Stimulated activated CD4-positive, alpha-beta T cell treated with anti-CD3 and anti-CD28 coated beads, Interleukin-2, amount 100 ng/mL, for 4 hours (primary cell): ENCODE data around the gene GDA.

Experiments used
- DNase-seq: peaks from one replicate; pipeline ENCODE4 v3.0.0-alpha.2; 2020; ENCODE audit warnings: low read depth

Gene GDA

GRCh38 chr9:72149231-72149975, at the start of gene GDA:
Gene GDA (plus strand): TSS chr9:72149440. CDS start chr9:72149560, 120 bp downstream.
- DNase-seq, result no peak

GRCh38 chr9:72102520-72102919, 46.7 kb upstream of the GDA start:
- no peak for DNase-seq

GRCh38 chr9:72113056-72113455, 36.2 kb upstream of the GDA start:
- DNase-seq, result no peak

- no peak for DNase-seq
Observed at GRCh38 chr9:72119853-72120252, 29.4 kb upstream of the GDA start.

GRCh38 chr9:72124947-72125346, 24.3 kb upstream of the GDA start:
- DNase-seq, result no peak

GRCh38 chr9:72127753-72128152, 21.5 kb upstream of the GDA start:
- DNase-seq, result no peak

- DNase-seq, result no peak
Observed at GRCh38 chr9:72128526-72128925, 20.7 kb upstream of the GDA start.

- no peak for DNase-seq
Observed at GRCh38 chr9:72129271-72130156, 19.7 kb upstream of the GDA start.

- DNase-seq, result no peak
Observed at GRCh38 chr9:72130321-72130720, 18.9 kb upstream of the GDA start.

GRCh38 chr9:72131206-72131605, 18.0 kb upstream of the GDA start:
- no peak for DNase-seq

- DNase-seq, result no peak
Observed at GRCh38 chr9:72132052-72132451, 17.2 kb upstream of the GDA start.

- no peak for DNase-seq
Observed at GRCh38 chr9:72133365-72134035, 15.7 kb upstream of the GDA start.

GRCh38 chr9:72134801-72135200, 14.4 kb upstream of the GDA start:
- DNase-seq, result no peak

GRCh38 chr9:72137697-72138365, 11.4 kb upstream of the GDA start:
- DNase-seq, result no peak

GRCh38 chr9:72139226-72139625, 10.0 kb upstream of the GDA start:
- DNase-seq, result no peak

- DNase-seq, result no peak
Observed at GRCh38 chr9:72140586-72140985, 8.7 kb upstream of the GDA start.

GRCh38 chr9:72141484-72141883, 7.8 kb upstream of the GDA start:
- no peak for DNase-seq

GRCh38 chr9:72144756-72145492, 4.3 kb upstream of the GDA start:
- DNase-seq, result no peak

GRCh38 chr9:72145733-72146505, 3.3 kb upstream of the GDA start:
- DNase-seq, result no peak

GRCh38 chr9:72147676-72148075, 1.6 kb upstream of the GDA start:
- DNase-seq, result no peak

- no peak for DNase-seq
Observed at GRCh38 chr9:72150127-72150526, 887 bp downstream of the GDA start.
